RPMI7951 (cell line): Measurements from ENCODE around the gene SPI1. TPM values are rescaled to one million over a fixed set of nuclear protein-coding genes. Genes with fewer than 3 reads are reported as not detected.
A peak's percentile ranks its signal among the peaks of the same experiment; 100 is the strongest.

ENCODE experiments used
- DNase-seq: peaks from one replicate; pipeline ENCODE4 v3.0.0-alpha.2; 2012; ENCODE audit warnings: low read depth
- total RNA-seq: library from RNA; depleted of rRNA; stranded (reverse); fragments of >200 nt; shearing (Covaris generic); gene quantifications from 2 replicates; pipeline ENCODE4 v1.2.3, GENCODE V29; 2014

The SPI1 gene
- total RNA-seq, 1 experiment from 2014 or later = not detected

DNA sequence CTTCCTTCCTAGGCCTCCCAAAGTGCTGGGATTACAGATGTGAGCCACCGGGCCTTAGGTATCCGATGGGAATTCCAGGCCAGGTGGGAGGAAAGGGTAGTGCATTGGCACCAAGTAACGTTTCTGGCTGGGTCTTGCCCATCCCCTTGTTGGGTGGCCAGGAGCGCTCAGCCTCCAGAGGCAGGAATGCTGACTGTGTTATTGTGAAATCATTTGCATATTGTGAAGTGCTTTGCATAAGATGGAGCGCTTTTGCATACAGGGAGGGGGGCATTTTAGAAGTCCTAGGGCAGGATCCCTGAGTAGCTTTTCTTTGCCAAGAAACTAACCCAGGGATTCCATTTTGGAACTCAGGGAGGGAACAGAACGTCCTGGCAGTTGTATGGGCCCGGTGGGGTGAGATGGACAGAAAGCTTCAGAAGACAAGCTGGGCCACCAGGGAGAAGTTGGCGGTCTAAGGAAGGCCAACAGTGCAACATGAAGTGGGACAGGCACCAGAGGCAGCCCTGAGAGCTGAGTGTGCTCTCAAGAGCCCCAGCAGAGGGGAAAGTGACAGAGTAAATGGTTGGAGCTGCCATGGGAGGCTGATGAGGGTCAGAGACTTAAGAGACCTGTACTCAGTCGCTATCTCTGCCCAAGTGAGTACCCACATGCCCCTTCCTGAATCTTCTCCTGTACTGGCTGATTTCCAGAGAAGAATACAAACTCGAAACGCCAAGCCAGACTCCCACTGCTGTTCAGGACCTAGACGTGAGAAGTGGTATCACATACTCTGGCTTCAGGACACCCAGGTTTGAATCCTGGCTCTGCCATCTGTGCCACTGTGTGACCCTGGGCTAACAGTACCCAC is 28.8 kb upstream of the SPI1 start:
- no peak for DNase-seq

DNA sequence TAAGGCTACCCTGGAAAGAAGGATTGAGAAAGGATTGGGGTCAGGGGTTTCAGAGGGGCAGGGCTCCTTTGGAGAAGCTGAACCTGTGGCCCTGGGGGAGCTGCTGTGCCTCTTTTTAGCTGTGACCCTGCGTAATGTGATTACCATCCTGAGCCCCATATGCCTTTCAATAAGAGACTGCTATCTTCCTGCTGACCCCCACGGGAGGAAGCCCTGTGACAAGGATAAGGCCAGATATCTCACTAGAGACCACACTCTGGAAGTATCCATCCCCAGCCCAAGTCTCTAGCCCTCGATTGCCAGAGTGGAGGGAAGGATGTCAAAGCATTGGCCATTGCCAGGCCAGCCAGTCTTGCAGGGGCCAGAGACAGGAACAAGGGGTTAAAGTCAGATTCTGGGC is 25.2 kb upstream of the SPI1 start:
- no peak for DNase-seq

- no peak for DNase-seq
Measured at GRCh38 chr11:47403135-47403534, 24.8 kb upstream of the SPI1 start.

- DNase-seq = no peak
Measured at GRCh38 chr11:47400768-47401279, 22.5 kb upstream of the SPI1 start.

DNA sequence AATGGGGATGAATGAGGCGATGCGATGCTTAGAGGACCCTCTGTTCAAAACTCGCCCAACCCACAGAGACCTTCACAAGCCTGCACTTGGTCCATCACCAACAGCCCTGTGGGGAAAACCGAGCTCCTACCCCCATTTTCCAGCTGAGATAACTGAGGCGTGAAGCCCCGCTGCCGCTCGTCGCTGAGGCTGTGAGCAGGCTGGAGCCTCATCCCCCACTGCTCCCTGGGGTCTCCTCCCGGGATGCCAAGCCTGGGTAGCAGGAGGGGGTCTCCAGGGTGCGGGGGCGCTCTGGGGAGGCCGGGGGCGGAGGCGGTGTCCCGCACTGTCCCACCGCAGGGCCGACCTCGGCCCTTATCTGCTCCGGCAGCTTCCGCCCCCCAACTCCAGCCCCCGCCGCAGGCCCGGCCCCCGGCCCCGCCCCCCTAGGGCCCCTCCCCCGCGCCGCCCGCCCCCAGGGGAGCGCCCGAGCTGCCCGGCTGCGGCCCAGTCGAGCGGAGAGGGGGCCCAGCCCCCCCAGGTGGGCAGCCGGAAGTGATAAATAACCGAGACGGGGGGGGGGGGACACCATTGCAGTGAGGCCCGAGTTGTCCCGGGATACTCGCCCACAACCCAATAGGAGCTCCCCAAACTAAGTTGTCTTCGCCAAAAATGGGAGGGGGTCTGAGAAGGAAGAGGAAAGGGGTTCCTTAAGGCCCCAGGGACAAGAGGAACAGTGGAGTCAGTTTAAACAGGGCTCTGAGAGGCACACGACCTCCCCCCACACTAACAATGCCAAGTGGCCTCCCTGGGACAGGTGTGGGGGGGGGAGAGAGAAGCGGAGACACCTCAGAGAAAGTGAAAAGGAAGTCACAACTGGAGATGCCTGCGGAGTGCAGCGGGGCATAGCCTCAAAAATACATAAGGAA is 21.8 kb upstream of the SPI1 start:
- DNase-seq = no peak

GRCh38 chr11:47398551-47398950 is 20.2 kb upstream of the SPI1 start:
- no peak for DNase-seq

DNA sequence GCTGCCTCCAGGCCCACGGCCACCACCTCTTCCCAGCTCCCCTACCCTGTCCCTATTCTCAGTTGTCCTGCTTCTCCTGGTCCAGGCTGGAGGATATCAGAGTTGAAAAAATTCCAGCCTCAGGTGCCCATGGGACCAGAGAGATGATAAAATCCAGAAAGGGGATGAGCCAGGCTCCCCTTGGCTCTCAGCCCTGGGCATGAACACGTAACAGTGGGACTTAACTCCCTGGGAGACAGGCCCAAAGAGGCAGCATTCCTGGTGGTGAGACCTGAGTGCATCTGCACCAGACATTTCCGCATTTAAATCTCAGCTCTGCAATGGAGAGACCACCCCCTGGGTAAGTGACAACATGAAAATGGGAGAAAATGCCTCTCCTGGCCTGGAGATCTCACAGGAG is 19.7 kb upstream of the SPI1 start:
- DNase-seq = no peak

- DNase-seq = no peak
Measured at GRCh38 chr11:47396049-47396320, 17.6 kb upstream of the SPI1 start.

DNA sequence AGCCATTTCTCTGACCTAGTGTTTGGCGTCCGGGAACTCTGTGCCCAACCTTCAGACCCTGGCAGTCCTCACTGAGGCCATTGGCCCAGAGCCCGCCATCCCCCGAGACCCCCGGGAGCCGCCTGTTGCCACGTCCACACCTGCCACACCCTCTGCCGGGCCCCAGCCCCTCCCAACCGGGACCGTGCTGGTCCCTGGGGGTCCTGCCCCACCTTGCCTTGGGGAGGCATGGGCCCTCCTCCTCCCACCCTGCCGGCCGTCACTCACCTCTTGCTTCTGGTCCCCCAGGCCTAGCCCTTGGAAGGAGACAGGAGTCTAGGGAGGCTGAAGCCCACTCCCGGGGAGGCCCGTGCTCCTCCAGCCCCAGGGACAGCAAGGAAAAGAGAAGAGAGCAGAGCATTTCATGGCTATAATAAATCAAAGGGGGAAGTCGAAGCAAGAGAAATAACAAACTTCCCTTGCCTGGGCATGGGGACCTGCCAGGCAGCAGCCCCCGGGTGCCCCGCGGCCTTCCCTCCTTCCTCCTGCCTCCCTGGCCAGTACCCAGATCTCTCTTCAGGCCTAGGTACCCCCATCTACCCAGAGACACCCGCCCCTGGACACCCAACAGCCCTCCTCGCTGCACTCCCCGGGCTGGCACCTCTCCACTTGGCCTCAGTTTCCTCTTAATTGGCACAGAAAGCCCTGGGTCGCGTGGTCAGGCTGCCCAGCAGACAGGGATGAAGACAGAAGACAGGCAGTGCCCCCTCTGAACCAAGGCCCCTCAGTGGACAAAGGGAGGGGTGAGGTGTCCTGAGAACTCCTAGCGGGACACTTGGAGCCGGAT is 17.1 kb upstream of the SPI1 start:
- no peak for DNase-seq

DNA sequence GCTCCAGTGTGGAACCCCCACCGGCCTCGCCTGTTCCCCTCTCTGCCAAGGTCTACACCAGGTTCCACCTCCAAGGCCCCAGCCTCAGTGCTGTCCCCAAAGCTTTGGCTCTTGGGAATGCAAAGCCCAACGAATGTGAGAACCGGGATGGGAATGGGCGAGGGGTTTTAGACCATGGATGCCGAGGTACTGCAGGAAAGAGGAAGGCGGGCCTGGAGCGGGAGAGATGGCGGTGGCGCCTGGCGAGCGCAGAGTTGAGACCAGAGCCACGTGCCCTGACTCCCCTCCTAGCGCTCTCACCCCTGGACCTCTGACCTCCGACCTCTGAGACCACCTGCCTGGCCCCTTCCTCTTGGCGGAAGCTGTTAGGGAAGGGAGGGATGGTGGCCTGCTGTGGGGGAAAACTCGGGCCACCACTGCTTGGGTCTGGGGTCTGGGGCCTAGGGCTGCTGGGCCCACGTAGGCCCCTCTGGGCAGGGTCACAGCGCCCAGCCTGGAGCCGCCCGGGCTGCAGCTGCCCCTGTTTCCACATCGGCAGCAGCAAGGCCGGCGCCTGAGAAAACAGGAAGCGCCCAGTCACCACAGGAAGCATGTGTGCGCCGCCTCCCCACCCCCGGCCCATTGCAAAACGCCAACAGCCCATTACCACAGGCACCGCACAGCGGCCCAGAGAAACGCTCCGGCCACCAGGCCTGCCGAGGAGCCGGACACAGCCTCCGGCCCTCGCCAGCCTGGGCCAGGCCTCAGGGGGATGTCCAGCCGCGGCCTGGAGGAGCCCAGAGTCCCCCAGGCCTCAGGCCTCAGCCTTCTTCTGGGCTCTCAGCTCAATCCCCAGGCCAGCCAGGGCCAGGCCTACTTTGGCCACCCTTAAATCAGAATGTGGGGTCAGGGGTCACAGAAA is 16.2 kb upstream of the SPI1 start:
- DNase-seq = no peak

DNA sequence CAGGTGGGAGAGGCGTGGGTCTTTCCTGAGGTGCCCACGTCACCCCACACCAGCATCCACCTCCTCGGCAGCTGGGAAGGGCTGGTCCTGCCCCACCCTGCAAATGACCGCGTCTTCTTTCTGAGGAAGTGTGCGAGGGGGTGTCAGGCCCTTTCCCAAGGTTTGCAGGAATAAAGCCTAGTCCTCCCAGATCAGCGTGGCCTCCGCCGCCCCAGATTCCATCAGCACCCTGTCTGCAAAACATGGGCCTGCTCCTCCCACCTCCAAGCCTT is 15.6 kb upstream of the SPI1 start:
- DNase-seq = no peak

DNA sequence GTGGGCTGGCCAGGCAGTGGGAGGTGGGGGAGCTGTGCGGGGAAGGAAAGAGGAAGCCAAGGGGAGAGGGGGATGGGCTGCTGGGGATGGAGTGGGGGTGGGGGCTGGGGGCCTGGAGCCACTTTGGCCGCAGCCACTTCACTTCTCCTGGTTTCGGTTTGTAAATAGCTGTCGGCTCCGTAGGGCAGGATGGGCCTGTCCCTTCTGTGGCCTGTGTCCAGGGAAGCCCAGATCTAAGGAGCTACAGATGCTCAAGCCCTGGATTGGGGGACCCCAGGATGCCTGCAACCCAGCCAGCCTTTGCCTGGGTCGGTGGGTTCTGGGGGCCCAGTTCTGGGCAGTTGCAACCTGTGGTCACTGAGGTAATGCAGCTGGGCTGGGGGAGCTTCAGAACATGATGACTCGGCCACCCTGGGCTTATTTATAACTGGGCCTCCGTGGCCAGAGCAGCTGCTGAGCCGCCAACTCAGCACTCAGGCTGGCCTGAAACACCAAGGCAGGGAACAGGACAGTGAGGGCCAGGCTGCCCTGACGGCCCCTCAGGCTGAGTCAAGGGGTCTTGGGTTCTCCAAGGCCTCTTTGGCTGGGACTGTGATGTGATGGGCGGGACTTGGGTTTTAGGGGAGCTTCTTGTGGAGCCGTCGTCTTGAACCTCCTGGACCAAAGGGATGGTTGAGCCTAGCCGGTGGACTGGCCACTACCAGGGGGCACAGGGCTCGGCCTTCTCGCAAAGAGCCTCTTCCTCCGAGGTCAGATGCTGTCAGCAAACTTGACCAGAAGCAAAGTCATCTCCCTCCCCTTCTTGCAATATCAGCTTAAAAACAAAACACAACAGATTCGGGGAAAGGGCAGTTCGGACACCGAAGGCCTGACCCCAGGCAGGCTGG is 15.1 kb upstream of the SPI1 start:
- peak; percentile 31 for DNase-seq

GRCh38 chr11:47392546-47393162 is 14.3 kb upstream of the SPI1 start:
- no peak for DNase-seq

DNA sequence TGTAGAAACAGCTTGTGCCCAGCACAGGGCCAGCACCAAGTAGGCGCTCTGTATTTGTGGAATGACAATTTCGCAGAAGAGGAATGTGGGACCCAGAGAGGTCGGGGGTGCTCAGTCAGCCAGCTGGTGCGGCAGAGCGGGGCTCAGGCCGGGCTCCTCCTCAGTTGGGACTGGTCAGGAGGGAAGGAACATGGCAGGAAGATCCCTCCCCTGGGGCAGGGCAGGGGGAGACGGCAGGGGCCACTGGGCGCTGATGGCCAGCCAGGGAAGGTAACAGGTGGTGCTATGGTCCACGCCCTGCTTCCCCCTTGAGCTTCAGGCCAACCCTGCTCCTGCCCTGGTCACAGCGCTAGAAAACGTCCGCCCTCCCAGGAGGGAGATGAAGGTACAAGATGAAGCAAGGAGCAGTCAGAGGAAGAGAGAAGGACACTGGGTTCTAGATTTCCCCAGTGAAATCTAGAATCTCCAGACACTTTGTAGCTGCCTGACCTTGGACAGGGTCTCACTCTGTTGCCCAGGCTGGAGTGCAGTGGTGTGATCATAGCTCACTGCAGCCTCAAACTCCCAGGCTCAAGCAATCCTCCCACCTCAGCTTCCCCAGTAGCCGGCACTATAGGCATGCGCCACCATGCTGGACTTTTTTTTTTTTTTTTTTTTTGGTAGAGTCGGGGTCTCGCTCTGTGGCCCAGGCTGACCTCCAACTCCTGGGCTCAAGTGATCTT is 13.5 kb upstream of the SPI1 start:
- DNase-seq = no peak

GRCh38 chr11:47391077-47391583 is 12.8 kb upstream of the SPI1 start:
- DNase-seq = no peak

GRCh38 chr11:47390422-47390760 is 12.0 kb upstream of the SPI1 start:
- no peak for DNase-seq

- no peak for DNase-seq
Measured at GRCh38 chr11:47389577-47390421, 11.5 kb upstream of the SPI1 start.
